ENCODE measurements around the gene PTGR1.

DNA sequence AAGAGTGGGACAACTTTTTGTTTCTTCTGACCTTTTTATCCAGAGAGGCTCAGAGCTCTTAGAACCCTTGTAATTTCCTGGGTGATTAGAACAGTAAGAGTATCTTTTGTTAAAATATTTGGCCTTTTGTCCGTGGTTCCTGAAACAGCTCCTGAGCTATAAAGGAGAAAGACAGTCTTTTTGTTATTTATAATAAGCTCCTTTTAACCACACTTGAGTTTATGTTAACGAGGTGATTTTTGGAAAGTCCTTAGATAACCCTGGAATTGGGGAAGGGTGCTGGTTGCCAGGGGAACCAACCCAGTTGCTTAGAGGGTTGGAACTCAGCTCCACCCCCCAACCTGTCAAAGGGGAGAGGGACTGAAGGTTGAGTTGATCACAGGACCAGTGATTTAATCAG is 69.7 kb downstream of the PTGR1 start:
- TF ChIP-seq, protein P1, sequence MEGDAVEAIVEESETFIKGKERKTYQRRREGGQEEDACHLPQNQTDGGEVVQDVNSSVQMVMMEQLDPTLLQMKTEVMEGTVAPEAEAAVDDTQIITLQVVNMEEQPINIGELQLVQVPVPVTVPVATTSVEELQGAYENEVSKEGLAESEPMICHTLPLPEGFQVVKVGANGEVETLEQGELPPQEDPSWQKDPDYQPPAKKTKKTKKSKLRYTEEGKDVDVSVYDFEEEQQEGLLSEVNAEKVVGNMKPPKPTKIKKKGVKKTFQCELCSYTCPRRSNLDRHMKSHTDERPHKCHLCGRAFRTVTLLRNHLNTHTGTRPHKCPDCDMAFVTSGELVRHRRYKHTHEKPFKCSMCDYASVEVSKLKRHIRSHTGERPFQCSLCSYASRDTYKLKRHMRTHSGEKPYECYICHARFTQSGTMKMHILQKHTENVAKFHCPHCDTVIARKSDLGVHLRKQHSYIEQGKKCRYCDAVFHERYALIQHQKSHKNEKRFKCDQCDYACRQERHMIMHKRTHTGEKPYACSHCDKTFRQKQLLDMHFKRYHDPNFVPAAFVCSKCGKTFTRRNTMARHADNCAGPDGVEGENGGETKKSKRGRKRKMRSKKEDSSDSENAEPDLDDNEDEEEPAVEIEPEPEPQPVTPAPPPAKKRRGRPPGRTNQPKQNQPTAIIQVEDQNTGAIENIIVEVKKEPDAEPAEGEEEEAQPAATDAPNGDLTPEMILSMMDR (conservative IDR thresholded peaks at IDR 0.05; ENCODE audit: low read depth, low read length), result no peak
- no peak for TF ChIP-seq EZH2 (IDR thresholded peaks at IDR 0.05; ENCODE audit: borderline replicate concordance, low read depth, low read length, poor library complexity, severe bottlenecking)

All from A673 (cell line).